ENCODE data around the gene NPHP4. TPM values are rescaled to one million over a fixed set of nuclear protein-coding genes. Genes with fewer than 3 reads are reported as not detected.

The NPHP4 gene
- total and polyA plus RNA-seq, 2 donors (not counting 3 experiments of a cell fraction or from before 2014, with no cell fraction given), result 4.4 to 11.7 TPM

GRCh38 chr1:5882367-5883128, 109.7 kb downstream of the NPHP4 start:
- Histone ChIP-seq H3K27me3 (ENCODE audit: control insufficient read depth in 2 of 2, insufficient read depth in 2 of 2, low read length in 2 of 2) (no peaks in the 10 kb centered on the region), H3K79me2 (ENCODE audit: control insufficient read depth, insufficient read depth, low read length) (no peaks in the 10 kb centered on the region), H3K27ac (ENCODE audit: insufficient read depth, low read depth, low read length) (no peak overlapping the region), H3K4me1 (ENCODE audit: control insufficient read depth, extremely low read depth, insufficient read depth, low read length) (no peaks in the 10 kb centered on the region), H3K9ac (replicated peaks; ENCODE audit: extremely low read depth, insufficient read depth, low read length) (no peak overlapping the region), H4K20me1 (replicated peaks; ENCODE audit: control insufficient read depth, extremely low read depth, insufficient read depth, low read length) (no peaks in the 10 kb centered on the region), H3K4me3 (replicated peaks in 1 of 3; ENCODE audit: insufficient read depth in 1 of 3, low read depth in 1 of 3, low read length in 3 of 3) (no peak overlapping the region), H3K9me3 (replicated peaks; ENCODE audit: control insufficient read depth, insufficient read depth, low read length) (no peaks in the 10 kb centered on the region), H3K36me3 (ENCODE audit: control insufficient read depth in 2 of 2, extremely low read depth in 1 of 2, insufficient read depth in 2 of 2, low read length in 2 of 2) (no peaks in the 10 kb centered on the region), H3K4me2 (ENCODE audit: insufficient read depth, low read length) (no peak overlapping the region), H3K9me1 (replicated peaks; ENCODE audit: control insufficient read depth, extremely low read depth, insufficient read depth, low read length) (no peaks in the 10 kb centered on the region), H2AFZ (ENCODE audit: low read depth, low read length) (no peak overlapping the region)
- DNase-seq (ENCODE audit: low read depth, low spot score), result no peak
- dilution Hi-C loops (cut with MboI; ENCODE audit: extremely low pct_ligation_motif_present, low sequenced_read_pairs), result no loop called here
- CTCF ChIA-PET, result no interaction called here
- BruUV-seq (replicated peaks), result no TSS peak
- FAIRE-seq, result no peak
- TF ChIP-seq, protein P1, sequence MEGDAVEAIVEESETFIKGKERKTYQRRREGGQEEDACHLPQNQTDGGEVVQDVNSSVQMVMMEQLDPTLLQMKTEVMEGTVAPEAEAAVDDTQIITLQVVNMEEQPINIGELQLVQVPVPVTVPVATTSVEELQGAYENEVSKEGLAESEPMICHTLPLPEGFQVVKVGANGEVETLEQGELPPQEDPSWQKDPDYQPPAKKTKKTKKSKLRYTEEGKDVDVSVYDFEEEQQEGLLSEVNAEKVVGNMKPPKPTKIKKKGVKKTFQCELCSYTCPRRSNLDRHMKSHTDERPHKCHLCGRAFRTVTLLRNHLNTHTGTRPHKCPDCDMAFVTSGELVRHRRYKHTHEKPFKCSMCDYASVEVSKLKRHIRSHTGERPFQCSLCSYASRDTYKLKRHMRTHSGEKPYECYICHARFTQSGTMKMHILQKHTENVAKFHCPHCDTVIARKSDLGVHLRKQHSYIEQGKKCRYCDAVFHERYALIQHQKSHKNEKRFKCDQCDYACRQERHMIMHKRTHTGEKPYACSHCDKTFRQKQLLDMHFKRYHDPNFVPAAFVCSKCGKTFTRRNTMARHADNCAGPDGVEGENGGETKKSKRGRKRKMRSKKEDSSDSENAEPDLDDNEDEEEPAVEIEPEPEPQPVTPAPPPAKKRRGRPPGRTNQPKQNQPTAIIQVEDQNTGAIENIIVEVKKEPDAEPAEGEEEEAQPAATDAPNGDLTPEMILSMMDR (IDR thresholded peaks at IDR 0.05; ENCODE audit: extremely low read depth in 1 of 2, insufficient read depth in 1 of 2, low read depth in 1 of 2, low read length in 2 of 2), result no peak
- no peak for TF ChIP-seq POLR2A (IDR thresholded peaks at IDR 0.05; ENCODE audit: low read depth, low read length)
- TF ChIP-seq FOS (IDR thresholded peaks at IDR 0.05; ENCODE audit: borderline replicate concordance, insufficient read depth, low read length), result no peak
- no peak for TF ChIP-seq MAX (IDR thresholded peaks at IDR 0.05; ENCODE audit: insufficient read depth, insufficient read length)
- TF ChIP-seq EZH2 (IDR thresholded peaks at IDR 0.05; ENCODE audit: borderline replicate concordance, low read depth, low read length, severe bottlenecking), result no peak
- intact Hi-C loops (cut with micrococcal nuclease), result no loop called here
- POLR2A ChIA-PET, result no interaction called here

All from endothelial cell of umbilical vein (primary cell).